Middle frontal gyrus (tissue), 1 donor: ENCODE results near the gene P2RY6.

Experiments used
- DNase-seq: peaks from one replicate; pipeline ENCODE4 v3.0.0-alpha.2; 2015; ENCODE audit warnings: low spot score; ENCODE audit errors: extremely low spot score

P2RY6 gene

DNA sequence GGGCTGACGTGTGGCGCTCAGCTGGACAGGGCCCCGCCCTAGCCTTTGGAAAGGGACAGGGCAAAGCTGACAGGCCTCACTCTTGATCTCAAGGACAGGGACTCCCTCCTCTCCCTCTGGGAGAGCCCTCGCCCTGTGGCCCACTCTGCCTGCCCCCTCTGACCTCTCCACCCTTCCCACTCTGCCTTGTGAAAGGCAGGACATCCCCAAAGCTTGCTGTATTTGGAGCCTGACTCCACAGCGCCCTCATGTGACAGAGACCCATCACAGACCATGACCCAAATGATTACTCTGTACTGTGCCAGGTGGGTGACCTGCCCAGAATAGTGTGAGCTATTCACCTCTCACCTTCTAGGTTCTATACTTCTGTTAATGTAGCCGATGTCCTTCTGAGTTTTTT lies 35.3 kb upstream of the P2RY6 start:
- no peak for DNase-seq

DNA sequence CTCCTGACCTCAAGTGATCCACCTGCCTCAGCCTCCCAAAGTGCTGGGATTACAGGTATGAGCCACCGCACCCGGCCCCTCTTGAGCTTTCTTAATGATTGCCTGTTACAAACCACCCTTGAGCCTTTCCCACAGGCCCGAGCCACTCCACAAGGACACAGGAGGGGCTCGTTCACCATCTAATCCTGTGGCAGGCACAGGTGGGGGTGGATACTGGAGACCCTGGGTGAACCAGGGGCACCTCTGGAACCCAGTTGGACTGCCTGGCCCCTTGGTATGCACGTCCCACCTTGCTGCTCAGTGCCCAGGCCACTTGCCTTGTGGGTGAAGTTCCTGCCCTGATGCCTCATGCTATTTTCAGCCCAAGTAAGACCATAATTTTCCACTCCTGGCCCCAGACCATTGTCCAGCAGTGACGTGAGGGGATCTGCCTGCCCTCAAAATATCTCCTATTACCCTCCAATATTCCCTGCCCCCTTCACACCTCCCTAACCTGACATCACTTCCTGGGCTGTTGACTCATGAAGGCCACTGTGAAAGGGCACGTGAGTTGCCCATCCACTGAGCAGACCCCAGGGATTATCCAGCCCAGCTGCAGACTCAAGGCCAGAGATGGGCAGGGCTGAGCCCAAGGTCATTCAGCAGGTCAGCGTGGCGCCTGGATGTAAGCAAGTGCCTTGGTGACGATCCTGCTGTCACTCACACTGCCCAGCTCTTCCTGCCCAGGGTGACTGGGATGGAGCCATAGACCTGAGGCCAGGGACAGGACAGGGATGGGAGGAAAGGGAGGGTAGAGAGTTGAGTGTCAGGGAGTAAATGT lies 34.5 kb upstream of the P2RY6 start:
- no peak for DNase-seq

DNA sequence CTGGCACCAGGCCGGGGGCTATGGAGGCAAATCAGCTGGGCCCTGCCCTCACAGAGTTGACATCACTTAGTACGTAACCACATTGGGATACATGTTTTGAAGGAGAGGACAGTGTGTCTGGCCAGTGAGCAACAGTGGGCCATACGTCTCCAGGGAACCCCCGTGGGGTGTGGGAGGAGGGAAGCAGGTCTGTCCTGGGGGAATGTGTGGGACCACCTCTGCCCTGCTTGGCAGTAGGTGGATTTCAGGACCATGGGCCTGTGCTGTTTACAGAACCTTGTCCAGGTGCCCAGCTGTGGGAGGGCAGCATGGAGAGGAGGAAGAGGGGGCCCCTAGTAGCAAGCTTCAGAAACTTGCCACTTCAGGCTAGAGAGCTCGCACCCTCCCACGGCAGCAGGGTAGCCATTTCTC lies 33.0 kb upstream of the P2RY6 start:
- DNase-seq: no peak

DNA sequence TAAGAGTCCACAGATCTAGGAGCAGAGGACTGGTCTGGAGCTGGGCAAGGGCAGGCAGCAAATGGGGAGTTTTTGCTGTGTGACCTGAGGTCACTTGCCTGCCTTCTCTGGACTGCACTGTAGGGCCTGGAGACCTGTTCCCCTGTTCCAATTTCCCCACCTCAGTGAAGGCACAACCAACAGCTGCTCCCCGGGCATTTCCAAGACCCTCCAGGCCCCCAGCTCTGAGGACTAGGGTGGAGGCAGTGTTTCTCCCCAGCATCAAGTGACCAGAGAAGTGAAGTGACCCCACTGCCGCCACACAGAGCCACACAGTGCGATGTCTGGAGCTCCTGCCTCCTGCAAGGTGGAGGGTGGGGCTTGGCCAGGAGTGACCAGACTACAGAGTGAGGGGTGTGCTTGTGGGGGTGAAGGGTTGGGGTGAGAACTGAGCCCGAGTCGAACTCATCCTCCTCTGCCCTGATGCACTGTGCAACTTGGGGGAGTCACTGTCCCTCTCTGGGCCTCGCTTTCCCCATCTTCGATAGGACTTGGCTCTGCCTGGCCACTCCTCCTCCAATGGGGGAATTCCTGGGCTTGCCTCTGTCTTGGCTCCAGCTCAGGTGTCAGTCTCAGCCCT lies 32.5 kb upstream of the P2RY6 start:
- DNase-seq: no peak

DNA sequence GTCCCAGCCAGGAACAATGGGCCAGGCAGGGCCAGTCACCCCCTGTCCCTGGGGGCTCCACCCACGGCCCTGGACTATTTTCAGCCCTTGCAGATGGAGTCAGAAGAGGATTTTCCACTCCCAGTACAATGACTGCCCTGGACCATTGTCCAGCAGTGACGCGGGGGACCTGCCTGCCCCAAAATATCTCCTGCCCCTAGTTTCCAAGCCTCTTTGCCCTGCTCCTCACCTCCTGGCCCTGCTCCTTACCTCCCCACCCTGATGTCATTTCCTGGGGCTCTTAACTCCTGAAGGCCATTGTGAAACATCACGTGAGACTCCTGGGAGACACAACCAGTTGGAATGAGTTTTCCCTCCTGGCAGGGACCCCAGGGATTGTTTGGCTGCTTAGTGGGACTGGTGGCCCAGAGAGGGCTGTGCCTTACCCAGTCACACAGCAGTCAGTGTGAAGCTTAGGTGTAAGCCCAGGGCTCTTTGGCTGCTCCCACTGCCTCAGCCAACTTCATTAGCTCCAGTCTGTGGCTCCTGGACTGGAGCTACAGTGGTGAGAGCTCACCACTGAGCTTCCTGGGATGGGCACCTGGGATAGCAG lies 31.9 kb upstream of the P2RY6 start:
- DNase-seq: no peak

DNA sequence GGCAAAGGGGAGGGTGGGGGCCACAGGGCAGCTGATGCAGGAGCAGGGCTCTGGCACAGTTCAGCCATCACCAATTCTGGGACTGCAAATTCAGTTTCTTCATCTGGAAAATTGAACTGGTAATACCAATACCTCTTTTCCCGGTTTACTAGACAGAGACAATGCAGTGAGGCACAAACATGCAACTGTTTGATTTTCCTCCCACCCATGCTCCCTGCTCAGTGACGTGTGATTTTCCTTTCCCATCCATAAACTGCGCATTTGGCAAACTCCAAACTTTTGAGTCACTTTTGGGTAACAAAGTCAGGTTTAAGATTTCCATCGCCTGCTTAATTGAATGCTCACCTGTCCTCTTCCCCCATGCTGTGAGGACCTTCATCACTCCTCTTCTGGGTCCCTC lies 30.8 kb upstream of the P2RY6 start:
- no peak for DNase-seq

DNA sequence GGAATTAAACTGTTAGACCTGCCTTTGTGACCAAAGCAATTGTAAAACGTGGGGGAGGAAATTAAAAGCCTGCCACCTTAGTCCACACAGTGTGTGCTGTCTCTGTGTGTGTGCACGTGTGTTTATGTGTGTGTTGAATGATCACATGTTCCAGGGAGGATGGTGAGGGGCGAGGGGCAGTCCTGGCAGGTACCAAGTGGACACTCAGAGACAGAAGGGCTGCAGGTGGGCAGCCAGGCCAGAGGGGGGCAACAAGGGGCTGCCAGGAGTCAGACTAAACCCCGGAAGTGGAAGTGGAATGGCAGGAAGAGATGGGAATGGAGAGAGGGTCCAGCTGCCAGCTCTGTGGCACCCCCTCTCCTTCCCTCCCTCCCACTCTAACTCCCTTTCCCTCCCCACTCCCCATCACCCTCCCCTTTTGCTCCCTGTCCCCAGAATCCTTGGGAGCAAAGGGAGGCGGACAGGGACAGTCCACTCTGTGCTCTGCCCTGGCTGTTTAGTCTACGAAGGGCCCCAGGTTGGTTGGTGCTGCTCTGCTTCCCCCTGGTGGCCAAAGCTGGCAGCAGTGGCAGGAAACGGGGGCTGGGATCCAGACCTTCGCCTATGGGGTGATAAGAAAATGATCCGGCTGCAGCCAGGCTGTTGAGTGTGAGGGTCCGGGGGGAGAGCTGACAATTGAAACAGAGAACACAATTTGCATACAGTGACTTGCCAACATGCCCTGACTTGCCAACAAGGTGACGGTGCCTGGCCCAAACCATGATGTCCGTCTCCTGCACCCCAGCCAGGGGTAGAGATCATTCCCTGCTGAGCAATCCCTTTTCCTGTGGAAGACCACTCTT lies 29.7 kb upstream of the P2RY6 start:
- no peak for DNase-seq

DNA sequence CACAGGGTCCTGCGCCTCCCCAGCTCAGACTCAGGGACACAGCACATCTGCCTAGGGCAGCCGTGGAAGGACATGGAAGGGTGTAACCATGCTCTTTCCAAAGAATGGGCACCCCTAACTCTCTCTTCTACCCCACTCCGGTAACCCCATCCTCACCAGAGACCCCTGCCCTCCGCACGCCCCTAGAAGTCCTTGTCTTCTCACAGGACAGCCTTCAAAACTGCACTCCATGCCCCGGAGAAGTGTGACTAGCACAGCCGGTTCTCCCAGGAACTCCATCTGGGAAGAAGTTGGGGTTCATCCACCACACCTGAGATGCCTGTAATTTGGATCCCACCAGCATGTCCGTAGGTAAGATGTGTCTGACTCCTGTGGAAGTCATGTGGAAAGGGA lies 29.0 kb upstream of the P2RY6 start:
- DNase-seq: no peak

DNA sequence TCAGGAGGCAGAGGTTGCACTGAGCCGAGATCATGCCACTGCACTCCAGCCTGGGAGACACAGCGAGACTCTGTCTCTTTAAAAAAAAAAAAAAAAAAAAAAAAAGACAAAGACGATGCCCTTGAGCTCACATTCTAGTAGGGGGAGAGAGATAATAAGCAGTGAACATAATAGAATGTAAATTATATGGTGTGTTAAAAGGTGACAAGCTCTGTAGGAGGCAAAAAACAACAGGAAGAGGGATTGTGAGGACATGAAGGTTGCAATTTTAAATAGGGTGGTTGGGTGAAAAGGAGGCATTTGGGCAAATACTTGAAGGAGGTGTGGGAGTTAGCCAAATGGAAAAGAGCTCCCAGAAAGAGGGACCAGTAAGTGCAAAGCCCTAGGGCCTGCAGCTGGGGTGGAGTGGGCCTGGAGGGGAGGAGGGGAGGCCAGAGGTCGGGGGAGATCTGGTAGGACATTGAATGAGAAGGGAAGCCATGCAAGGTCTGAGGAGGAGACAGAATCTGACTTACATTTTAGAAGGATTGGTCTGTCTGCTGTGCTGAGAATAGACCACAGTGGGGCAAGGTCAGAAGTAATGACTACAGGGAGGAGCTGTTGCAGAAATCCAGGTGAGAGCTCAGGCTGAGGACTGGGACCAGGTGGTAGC lies 27.4 kb upstream of the P2RY6 start:
- no peak for DNase-seq

DNA sequence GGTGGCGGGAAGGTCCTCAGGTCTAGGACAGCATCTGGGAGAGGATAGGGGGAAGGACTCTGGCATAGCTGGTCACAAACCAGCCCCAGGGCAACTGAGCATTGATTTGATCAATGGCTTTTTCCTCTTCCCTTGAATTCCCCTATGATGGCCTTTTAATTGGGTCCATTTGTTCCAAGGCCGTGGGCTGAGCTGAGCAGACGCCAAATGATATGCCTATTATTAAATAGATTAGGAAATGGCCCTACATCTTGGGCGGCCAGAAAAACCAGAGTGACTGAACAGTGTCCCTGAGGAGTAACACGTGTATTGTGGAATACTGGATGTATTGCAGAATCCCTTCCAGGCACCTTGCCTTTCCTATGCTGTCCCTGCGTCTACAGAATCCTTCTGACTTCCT lies 26.7 kb upstream of the P2RY6 start:
- DNase-seq: no peak

DNA sequence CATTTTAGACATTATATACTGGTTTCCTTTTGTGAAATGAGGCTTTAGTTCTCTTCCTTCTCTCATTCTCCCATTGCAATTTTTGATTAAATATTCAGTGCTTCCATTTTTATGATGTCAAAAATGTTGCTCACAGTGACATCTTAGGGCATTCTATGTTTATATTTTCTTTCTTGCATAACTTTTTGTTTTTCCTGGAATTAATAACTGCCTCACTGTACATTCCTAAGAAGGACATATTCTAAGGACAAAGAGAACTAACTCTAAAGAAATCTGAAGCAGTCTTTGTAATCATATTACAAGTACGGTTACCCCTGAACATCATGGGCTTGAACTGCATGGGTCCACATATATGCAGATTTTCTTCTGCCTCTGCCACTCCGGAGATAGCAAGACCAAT lies 25.8 kb upstream of the P2RY6 start:
- no peak for DNase-seq

DNA sequence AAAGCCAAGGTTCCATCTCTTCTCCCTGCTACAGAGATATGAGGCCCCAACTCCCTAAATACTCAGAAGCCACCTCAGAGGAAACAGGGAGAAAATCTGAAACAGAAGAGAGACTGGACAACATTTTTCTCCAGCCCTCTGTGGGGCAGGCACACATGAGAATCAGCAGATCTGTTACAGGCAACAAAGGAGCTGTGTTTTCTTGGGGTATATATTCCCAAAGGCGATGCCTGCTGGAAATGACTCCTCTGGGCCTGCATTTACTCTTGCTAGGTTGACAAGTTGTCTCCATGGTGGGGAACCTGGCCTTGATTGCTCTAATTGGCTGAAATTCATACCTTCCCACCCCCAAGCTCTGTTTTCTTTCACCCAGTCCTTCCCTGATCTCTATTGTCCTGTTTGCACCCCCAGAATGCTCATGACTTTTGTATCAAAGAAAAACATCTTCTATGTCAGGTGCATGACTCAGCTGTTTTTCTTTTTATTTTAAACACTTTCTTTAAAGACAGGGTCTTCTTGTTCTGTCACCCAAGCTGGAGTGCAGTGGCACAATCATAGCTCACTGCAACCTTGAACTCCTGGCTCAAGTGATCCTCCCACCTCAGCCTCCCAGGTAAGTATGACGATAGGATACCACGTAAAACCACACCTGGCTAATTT lies 23.5 kb upstream of the P2RY6 start:
- DNase-seq: no peak

DNA sequence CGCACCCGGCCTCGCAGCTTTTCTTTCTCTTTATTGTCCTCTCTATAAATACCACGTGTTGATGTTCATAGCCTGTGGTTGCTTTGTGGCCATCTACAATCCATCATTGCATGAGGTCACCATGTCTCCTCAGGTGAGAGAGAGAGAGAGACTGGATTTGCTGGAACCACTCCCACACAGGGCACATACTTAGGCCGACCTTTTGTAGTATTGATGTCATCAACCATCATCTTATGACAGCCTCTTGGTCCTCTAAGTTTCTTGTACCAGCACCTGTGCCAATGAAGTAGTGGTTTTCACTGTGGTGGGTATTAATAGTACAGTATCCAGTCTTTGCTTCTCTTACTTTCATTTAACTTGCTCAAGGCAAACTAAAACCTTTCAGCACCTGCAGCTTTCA lies 22.8 kb upstream of the P2RY6 start:
- DNase-seq: no peak

DNA sequence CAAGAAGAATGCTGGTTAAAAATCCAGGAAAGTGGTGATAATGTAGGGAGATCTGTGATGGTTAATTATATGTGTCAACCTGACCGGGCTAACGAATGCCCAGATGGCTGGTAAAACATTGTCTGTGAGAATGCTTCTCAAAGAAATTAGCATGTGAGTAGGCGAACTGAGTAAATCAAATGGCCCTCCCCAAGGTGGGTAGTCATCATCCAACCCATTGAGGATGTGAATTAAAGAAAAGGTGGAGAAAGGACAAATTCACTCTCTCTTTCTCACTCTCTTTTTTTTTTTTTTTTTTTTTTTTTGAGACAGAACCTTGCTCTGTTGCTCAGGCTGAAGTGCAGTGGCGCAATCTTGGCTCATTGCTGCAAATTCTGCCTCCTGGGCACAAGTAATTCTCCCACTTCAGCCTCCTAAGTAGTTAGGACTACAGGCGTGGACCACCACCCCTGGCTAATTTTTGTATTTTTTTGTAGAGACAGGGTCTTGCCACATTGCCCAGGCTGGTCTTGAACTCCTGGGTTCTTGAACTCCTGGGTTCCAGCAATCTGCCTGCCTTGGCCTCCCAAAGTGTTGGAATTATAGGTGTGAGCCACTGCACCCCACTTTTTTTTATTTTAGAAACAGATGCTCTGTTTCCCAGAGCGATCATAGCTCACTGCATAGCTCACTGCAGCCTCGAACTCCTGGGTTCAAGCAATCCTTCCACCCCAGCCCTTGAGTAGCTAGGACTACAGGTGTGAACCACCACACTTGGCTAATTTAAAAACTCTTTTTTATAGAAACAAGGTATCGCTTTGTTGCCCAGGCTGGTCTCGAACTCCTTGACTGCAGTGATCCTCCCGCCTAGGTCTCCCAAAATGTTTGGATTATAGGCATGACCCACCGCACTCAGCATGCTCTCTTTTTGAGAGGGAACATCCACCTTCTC lies 22.0 kb upstream of the P2RY6 start:
- no peak for DNase-seq

DNA sequence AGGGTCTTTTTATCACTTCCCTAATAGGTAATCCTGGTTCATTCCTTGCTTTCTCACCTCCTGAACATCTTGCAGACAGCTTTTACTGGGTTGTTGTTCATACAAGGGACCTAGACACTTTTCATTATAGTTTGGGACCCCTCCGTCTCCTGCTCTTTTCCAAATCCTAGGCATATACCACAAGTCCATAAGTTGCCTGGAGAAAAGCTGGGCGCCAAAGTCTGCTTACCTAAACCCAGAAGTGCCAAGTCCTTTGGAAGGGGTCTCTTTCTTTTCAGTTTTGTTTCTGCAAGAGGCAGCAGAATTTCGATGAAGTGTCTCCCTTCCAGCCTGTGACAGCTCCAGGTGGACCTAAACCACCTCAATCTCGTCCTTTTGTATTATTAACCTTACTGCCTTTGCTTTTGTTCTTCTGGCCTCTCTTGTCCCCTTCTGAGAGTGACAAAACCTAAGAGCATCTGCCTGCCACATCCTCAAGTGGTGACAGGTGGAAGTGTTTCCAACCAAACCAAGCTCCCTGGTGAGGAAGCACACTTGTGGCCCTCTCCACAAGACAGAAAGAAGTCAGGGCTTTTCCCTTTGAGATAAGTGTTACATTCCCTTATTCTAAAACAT lies 19.5 kb upstream of the P2RY6 start:
- no peak for DNase-seq

DNA sequence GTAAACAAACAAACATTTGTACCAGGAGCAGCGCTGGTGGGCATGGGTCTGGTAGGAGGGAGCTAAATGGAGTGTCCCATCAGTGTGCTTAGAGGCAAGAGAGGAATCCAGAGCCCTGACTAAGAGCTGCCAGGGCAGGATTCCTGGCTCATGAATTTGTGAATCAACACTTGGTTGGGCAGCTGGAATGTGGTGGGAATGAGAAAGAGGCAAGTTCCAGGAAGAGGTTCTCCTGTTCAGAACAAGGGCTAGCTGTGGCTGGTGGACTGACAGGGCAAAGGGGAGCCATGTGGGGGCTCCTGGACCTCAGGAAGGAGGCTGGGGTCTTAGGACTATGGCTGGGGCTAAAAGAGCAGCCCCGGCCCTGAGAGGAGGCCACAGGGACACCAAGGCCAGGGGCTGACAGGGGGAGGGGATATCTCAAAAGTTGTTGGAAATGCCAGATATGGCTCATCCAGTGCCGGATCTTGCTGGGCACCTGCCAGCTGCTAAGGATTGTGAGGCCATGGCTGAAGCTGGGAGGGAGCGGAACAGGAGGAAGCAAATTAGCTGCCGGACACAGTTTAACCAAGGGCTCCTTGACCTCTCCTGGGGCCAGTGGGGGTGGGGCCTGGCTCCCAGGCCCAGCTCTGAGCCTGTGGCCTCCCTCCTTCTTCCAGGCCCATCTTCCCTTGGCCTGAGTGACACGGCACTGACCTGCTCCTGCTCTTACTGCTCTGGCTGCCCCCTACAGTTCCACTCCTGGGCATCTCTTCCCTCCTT lies 14.6 kb upstream of the P2RY6 start:
- no peak for DNase-seq

DNA sequence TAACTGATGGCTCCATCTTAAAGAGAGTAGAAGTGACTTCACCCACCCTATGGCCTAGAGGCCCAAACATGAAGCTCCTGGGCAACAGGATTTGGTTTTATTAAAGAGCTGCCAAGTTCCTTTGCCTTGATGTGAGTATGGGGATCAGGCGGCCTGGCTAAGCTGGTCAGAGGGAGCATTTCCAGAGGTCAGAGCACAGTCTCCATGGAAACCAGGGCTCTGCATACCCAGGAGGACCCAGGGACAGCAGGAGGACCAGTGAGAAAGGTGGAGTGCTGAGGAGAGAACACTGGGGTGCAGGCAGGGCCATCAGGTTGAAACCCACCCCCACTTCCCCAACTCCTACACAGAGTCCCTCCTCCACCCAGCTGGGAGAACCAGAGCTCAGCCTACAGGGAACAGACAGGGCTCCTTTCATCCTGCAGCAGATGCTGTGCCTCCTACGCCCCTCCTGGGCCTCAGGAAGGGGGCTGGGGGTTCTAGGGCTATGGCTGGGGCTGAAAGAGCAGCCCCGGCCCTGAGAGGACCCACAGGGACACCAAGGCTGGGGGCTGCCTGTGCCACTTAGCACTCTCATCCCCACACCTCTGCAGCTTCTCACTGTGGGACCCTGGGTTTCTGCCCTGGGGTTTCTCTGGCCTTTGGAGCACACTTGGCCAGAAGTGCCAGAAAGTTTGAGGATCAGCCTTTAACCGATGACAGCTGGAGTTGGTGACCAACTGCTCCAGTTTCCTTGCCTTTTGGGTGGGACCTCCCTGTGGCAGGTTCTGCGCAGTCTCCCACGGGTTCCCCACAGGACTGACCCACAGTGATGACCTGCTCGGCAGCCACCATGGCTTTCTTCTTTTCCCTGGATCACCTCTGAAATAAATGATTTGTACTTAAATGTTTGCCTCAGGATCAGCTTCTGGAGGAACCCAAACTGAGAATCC lies 13.8 kb upstream of the P2RY6 start:
- DNase-seq: no peak
